HG02852 (cell line): ENCODE results near the gene POLR2L.

ENCODE experiments used
- ATAC-seq: cut with Tn5 transposase; IDR thresholded peaks from one replicate; pipeline ENCODE4 v1.9.1; 2021; ENCODE audit warnings: mild to moderate bottlenecking, moderate library complexity; ENCODE audit not compliant: unreplicated experiment

POLR2L gene

DNA sequence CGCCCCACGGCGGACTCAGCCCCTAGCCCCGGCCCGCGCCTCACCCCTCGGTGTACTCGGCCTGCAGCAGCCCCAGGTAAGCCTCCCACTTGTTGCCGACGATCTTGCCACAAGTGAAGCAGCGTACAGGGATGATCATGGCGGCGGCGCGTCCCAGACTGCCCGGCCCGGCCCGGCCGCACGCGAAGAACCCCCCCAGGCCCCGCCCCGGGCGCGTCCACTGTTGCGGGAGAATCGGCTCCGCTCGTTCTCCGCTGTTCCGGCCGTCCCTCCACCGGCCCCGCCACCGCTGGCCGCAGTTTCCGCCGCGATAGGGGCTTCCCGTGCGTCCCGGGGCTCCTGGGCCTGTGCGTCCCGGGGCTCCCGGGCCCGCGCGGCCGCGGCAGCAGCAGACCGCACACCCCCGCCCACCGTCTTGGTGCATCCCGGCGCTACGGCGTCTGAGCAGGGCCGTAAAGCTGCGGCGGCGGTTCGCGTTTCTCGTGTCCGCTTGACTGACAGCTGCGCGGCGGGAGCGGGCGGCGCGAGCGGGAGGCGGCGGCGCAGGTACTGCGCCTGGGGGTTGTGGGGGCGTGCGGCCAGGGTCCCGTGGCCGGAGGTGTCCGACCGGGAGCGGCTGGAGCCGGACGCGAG lies at the start of gene POLR2L, which contains the start of gene TSPAN4:
POLR2L (minus strand) TSS at position 160 of the 633 bp plus-strand sequence; CDS start at position 139, 21 bp downstream.
TSPAN4 (plus strand) TSS at position 483 of the 633 bp plus-strand sequence. CDS start 7,453 bp downstream, outside the sequence.
- peak; percentile 56 for ATAC-seq

DNA sequence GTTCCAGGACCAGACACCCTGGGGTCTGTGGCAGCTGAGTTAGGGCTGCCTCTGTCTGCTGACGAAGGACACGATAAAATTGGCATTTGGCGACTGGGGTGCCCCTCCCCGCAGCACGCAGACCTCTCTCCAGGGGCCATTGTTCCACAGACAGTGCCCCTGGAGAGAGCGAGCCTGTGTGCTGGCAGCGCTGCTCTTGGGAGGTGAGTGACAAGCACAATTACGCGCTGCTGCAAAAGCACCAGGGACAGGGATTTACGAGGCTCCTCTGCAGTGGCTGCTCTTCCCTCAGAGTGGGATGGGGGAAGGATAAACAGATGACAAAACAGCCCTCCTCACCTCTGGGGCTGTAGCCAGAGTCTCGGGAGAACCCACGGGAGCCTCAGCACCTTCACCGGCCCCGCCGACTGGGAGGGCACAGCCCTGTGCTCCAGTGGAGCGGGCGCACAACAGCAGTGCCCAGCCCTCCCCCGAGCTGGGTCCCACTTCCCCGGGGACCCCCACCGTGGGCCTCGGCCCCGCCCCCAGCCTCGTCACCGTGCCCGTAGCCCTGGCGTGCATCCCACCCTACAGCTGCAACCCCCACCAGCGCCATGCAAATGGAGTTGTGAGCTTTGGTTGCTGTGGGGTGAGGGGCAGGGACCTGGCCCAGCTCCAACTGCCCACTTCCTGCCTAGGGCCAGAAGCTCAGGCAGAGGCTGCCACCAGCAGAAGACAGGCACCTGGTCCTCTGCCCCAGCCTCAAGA lies 48.6 kb upstream of the POLR2L start:
- no peak for ATAC-seq

DNA sequence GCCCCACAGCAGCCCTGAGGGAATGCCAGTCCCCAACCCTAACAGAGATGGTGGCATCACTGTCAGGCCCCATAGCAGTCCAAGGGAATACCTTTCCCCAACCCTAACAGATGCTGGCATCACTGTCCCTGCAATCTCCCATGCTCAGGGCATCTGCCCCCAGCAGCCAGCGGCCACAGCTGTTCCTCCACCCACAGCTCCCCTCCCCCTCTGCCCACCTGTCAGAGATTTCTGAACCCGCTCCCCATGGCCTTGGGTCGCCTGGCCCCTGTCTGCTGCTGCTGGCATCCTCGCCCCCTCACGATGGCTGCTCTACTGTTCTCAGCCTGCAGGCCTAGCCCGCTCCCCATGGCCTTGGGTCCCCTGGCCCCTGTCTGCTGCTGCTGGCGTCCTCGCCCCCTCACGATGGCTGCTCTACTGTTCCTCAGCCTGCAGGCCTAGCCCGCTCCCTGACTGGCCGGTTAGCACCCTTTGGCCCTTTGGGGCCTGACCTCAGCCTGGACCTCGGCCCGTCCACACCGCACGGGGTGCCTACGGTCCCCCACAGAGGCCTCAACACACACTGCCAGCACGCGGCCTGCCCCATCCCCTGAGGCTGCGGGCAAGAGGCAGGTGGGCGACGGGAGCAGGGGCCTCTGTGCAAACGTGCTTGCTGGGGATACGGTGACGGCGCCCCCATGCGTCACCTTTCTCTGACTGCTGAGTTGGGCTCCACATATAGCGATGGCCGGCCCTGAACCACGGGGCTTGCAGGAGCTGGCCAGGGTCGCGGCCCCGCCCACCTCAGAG lies 47.6 kb upstream of the POLR2L start:
- ATAC-seq, result no peak

- ATAC-seq, result no peak
Observed at GRCh38 chr11:889257-889656, 46.9 kb upstream of the POLR2L start.

- no peak for ATAC-seq
Observed at GRCh38 chr11:888310-889212, 46.2 kb upstream of the POLR2L start.

DNA sequence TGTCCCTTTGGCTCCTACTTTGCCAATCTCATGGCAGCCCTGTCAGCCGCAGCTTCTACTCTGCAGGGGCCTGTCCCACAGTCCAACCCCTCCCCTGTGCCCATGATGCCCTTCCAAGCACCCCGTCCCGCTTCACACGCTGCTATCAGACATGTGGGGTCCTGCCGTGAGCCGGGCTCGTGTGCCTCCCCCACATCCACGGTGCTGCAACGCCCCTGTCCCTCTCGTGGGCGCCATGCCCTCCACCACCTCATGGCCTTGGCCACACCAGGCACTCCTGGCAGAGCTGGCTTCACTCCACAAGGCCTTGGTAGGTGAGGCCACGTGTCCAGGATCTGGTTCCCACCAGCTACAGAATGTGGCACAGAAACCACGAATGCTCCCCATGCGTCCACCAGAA lies 45.3 kb upstream of the POLR2L start:
- ATAC-seq, result no peak

- no peak for ATAC-seq
Observed at GRCh38 chr11:886568-886967, 44.2 kb upstream of the POLR2L start.

GRCh38 chr11:884578-885070 lies 42.3 kb upstream of the POLR2L start:
- ATAC-seq, result no peak

DNA sequence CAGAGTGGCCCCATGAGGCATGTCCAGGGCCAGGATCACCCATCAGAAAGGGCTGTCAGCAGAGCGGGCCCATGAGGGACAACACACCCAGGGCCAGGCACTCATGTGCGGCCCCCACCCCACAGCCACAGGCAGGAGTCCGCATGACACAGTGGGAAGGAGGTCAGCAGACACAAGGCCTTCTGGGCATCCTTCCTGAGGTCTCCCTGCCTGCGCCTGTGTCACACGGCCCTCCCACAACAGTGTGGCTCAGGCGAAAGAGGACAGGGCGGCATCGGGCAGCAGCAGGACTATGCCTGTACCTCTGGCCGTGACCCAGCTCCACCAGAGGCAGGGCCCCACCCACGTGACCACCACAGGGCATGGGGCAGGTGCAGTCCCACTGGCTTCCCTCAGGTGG lies 41.2 kb upstream of the POLR2L start:
- no peak for ATAC-seq

DNA sequence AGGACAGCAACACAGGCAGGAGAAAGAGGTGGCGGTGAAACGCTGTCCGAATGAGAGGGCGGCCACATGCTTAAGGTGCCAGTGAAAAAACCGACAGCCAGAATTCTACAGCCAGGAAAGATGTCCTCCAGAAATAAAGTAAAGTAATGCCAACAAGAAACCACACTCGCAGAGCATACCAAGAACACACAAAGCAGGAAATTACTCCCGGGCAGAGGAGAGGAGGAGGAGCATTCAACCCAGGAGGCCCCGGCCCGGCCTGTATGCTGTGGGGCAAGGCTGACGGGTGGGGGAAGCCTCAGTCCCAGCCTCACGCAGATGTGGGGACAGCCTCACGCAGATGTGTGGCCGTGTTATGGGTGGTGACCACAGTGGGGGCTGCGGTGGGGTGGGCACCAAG lies 40.3 kb upstream of the POLR2L start:
- ATAC-seq, result no peak

DNA sequence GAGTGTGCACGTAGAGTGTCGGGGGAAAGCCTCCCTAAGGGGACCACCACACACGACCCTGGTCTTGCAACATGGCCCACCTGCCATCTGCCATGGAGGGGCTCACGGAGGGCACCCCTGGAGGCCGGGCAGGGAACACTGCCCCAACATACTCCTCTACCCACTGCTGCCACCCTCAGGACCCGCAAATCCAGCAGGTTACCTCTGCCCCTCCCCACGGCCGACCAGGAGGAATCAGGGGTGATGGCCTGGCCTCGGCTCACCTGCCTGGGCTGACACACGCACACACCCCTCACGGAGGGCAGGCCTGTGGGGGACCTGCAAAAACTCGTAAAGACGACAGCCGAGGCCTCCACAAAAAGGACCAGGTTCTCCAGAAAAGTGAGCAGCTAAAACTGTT lies 38.1 kb upstream of the POLR2L start:
- ATAC-seq, result no peak

DNA sequence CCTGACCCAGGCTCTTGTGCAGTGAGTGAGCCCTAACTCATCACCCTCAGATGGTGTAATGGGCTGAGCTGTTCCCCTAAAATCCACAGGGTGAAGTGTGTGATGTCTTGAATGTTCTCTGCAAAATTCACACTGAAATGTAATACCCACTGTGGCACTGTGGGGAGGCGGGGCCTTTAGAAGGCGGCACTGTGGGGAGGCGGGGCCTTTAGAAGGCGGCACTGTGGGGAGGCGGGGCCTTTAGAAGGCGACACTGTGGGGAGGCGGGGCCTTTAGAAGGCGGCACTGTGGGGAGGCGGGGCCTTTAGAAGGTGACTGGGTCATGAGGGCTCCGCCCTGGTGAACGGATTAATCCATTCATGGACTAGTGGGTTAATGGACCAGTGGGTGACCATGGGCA lies 35.2 kb upstream of the POLR2L start:
- ATAC-seq, result no peak

- no peak for ATAC-seq
Observed at GRCh38 chr11:876545-876944, 34.2 kb upstream of the POLR2L start.

- no peak for ATAC-seq
Observed at GRCh38 chr11:875769-876301, 33.5 kb upstream of the POLR2L start.

DNA sequence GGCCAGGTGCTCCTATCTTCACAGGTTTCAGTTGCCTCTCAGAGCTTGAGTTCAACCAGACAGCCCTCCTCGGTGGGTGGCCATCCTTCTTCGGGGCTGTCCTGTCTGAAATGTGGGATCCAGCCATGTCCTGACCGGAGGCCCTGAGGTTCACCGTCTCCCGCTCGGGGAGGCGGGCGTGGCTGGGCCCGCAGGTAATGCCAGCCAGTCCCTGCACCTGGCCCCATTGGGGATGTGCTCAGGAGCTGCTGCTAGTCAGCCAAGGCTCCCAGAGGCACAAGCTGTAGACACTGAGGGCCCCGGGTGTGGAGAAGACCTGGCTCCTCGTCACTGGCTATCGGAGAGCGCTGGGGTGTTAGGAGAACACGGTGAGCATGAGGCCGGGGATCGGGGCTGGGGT lies 32.9 kb upstream of the POLR2L start:
- ATAC-seq, result no peak

- ATAC-seq, result no peak
Observed at GRCh38 chr11:873706-874105, 31.4 kb upstream of the POLR2L start.

DNA sequence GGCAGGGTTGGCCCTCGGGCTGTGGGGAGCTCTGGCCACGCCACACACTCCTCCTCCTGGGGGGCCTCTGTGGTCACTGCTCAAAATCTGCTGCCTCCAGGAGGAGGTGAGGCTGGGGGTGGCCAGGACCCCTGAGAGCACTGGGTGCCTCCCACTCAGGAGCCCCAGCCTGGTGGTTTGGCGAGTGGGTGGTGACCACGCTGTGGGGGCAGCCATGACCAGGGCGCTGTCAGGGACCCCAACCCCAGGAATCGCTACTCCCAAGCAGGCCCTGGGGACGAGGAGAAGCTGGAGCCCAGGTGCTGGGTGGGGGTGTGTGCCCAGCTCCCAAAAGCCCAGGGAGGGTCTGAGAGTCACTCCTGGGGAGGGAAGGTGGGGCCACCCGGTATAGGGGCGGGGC lies 30.5 kb upstream of the POLR2L start:
- ATAC-seq, result no peak

DNA sequence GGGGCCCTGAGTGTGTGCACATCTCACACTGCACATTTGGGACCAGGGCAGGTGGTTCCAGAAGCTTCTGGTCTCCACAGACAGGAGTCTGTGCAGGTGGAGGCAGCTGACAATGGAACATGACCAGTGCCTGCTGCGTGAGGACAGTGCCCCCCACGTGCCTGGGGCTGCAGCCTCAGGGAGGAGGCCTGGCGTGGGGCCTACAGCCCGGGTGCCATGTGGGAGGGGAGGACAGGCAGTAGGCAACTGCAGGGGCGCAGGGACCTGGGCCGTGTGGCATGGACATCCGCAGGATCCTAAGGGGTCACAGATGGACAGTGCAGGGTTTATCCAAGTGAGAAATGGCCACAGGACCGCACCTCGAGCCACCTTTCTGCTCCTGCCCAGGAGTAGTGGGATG lies 29.1 kb upstream of the POLR2L start:
- no peak for ATAC-seq

GRCh38 chr11:870418-870817 lies 28.1 kb upstream of the POLR2L start:
- ATAC-seq, result no peak

DNA sequence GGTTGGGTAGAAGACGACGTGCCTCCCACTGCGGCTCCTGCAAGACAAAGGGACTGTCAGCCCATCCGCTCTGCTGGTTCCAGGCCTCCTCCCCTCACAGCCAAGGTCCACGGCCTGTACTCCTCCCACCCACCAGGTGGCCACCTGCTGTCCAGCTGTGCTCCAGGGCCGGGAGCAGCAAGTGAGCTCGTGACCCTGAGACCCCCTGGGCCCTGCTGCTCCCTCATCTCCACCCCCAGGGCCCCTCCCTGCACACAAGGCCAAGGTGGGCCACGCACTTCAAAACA lies 27.7 kb upstream of the POLR2L start:
- ATAC-seq, result no peak
